ENCODE measurements around the gene KDM7A. TPM values are rescaled to one million over a fixed set of nuclear protein-coding genes. Genes with fewer than 3 reads are reported as not detected.

Gene KDM7A
- total and polyA plus RNA-seq, 9 of the 15 experiments (the other 6 are each of a cell fraction or from before 2014, with no cell fraction given) = 0.90 to 8.4 (median 7.0) TPM

GRCh38 chr7:140074780-140075179 lies 102.0 kb downstream of the KDM7A start:
- Histone ChIP-seq H3K9ac (ENCODE audit: insufficient read depth in 1 of 2, low read depth in 2 of 2, low read length in 2 of 2) (no peak overlapping the region), H4K20me1 (replicated peaks; ENCODE audit: control insufficient read depth, insufficient read depth, low read length) (no peaks in the 10 kb centered on the region), H3K4me1 (replicated peaks in 1 of 2; ENCODE audit: control insufficient read depth in 2 of 2, insufficient read depth in 2 of 2, low read length in 2 of 2) (no peaks in the 10 kb centered on the region; a peak in 1 of 5 replicates), H3K4me3 (no peak overlapping the region), H3K27ac (ENCODE audit: extremely low read depth, low read depth, low read length) (no peak overlapping the region), H2AFZ (ENCODE audit: low read depth, low read length) (0 out of 2 replicates have a peak overlapping the region, but pooled peaks have one; percentile 15), H3K36me3 (ENCODE audit: control insufficient read depth, insufficient read depth, low read length) (no peaks in the 10 kb centered on the region), H3K79me2 (ENCODE audit: control insufficient read depth, insufficient read depth, low read length) (no peaks in the 10 kb centered on the region), H3K4me2 (ENCODE audit: insufficient read depth, low read length) (no peak overlapping the region), H3K9me3 (replicated peaks; ENCODE audit: control insufficient read depth, insufficient read depth, low read depth, low read length) (no peaks in the 10 kb centered on the region), H3K9me1 (ENCODE audit: control insufficient read depth, insufficient read depth, low read length) (no peaks in the 10 kb centered on the region), H3K27me3 (ENCODE audit: control insufficient read depth in 2 of 2, insufficient read depth in 2 of 2, low read length in 2 of 2) (peaks cover 12 to 36% of the 10 kb centered on the region in 2 experiments; a peak in 4 of 5 replicates)
- ChIA-PET POLR2A (interaction anchor here (1.1 kb wide), 1 partner anchor 12 kb away, joined by 5 read pairs; the partner anchor contains the start of gene PARP12), CTCF (ENCODE audit: low intra/inter-chr PET ratio) (interaction anchor here (0.5 kb wide), 1 partner anchor 8 kb away, joined by 3 read pairs; no protein-coding TSS in a partner anchor)
- intact Hi-C loops (cut with micrococcal nuclease) (no loop called here), in situ Hi-C loops (cut with MboI) (no loop called here)
- TF ChIP-seq NFE2L1 (tag; IDR thresholded peaks at IDR 0.05; ENCODE audit: borderline replicate concordance, low read depth) (no peak), KHSRP (IDR thresholded peaks at IDR 0.05) (no peak), ZNF740 (CRISPR knock-in tag; IDR thresholded peaks at IDR 0.05) (no peak), ZNF740 (tag; IDR thresholded peaks at IDR 0.05) (no peak), CTBP1 (IDR thresholded peaks at IDR 0.05; ENCODE audit: borderline replicate concordance) (no peak), KLF10 (CRISPR knock-in tag; IDR thresholded peaks at IDR 0.05) (no peak), MTA1 (IDR thresholded peaks at IDR 0.05; ENCODE audit: borderline replicate concordance) (no peak), MGA (IDR thresholded peaks at IDR 0.05) (no peak), ZNF12 (CRISPR knock-in tag; IDR thresholded peaks at IDR 0.05) (no peak), FOXM1 (IDR thresholded peaks at IDR 0.05; ENCODE audit: low read depth) (no peak), FOXM1 (CRISPR knock-in tag; IDR thresholded peaks at IDR 0.05; ENCODE audit: low read depth) (no peak)
- FAIRE-seq (no peak), DNase-seq (ENCODE audit: extremely low read depth in 1 of 4, low spot score in 3 of 4) (no peak), ATAC-seq (no peak)
- BruUV-seq (replicated peaks) = no TSS peak
- WGBS (ENCODE audit: insufficient coverage, low coverage, missing lambda C conversion rate) = 31% methylated on average over 6 of the region's 6 CpGs

Measured in K562 (cell line).